Vagina (tissue), 2 donors: ENCODE results near the gene DUSP18. TPM values are rescaled to one million over a fixed set of nuclear protein-coding genes. Genes with fewer than 3 reads are reported as not detected.
A peak's percentile ranks its signal among the peaks of the same experiment; 100 is the strongest.
"Not testable (repeated sequence)": the region's sequence is repeated elsewhere in the genome, so short reads cannot be mapped to it uniquely, and the experiment has no call there.

Experiments
- DNase-seq, 2 donors: peaks; one replicate each; pipeline ENCODE4 v3.0.0-alpha.2; 2017; ENCODE audit errors: extremely low spot score in 2 of 2
- H3K27ac ChIP-seq: fragments of 200-600 bp; sonication (generic); one replicate; pipeline ENCODE4 v1.5.1; 2019
- H3K27me3 ChIP-seq: fragments of 200-600 bp; sonication (generic); one replicate; pipeline ENCODE4 v1.5.1; 2019
- H3K36me3 ChIP-seq, 2 donors: fragments of 200-600 bp; sonication (generic); one replicate each; pipeline ENCODE4 v1.5.1; 2017 to 2019
- H3K4me1 ChIP-seq: fragments of 200-600 bp; sonication (generic); one replicate; pipeline ENCODE4 v1.5.1; 2019
- H3K4me3 ChIP-seq, 2 donors: fragments of 200-600 bp; sonication (generic); 1 replicate in 1 of 2; 2 replicates in 1 of 2; pipeline ENCODE4 v1.5.1; 2016 to 2019
- H3K9me3 ChIP-seq: fragments of 200-600 bp; sonication (generic); one replicate; pipeline ENCODE4 v1.5.1; 2019
- POLR2A ChIP-seq, 2 donors: fragments of 450-650 bp; IDR thresholded peaks; one replicate each; pipeline ENCODE4 v1.6.1; 2017; ENCODE audit warnings: antibody characterized with exemption in 2 of 2, mild to moderate bottlenecking in 2 of 2, moderate library complexity in 2 of 2
- POLR2AphosphoS5 ChIP-seq, 2 donors: sonication (generic); formaldehyde crosslinking; IDR thresholded peaks; one replicate each; pipeline ENCODE4 v1.9.0; 2017; ENCODE audit warnings: antibody characterized with exemption in 2 of 2, mild to moderate bottlenecking in 2 of 2, low read depth in 1 of 2; ENCODE audit not compliant: insufficient read depth in 1 of 2
- intact Hi-C: fragments of 100-400 bp; cut with DNase I; formaldehyde crosslinking; loops from one replicate; pipeline ENCODE4 v1.15.1; 2023
- total RNA-seq: library from RNA; depleted of rRNA; stranded (reverse); fragments of >200 nt; gene quantifications from one replicate; pipeline ENCODE4 v1.2.3, GENCODE V29; 2016
- TF ChIP-seq, protein P1 (sequence below), 3 experiments: fragments of 450-650 bp in 2 of 3; fragments of 200-600 bp in 1 of 3; sonication (generic) in 1 of 3; IDR thresholded peaks; one replicate each; pipeline ENCODE4 v1.5.1; 2017 to 2019; ENCODE audit warnings: antibody characterized with exemption in 3 of 3, mild to moderate bottlenecking in 2 of 3, moderate library complexity in 2 of 3

Gene DUSP18
- total RNA-seq = 7.4 TPM

DNA sequence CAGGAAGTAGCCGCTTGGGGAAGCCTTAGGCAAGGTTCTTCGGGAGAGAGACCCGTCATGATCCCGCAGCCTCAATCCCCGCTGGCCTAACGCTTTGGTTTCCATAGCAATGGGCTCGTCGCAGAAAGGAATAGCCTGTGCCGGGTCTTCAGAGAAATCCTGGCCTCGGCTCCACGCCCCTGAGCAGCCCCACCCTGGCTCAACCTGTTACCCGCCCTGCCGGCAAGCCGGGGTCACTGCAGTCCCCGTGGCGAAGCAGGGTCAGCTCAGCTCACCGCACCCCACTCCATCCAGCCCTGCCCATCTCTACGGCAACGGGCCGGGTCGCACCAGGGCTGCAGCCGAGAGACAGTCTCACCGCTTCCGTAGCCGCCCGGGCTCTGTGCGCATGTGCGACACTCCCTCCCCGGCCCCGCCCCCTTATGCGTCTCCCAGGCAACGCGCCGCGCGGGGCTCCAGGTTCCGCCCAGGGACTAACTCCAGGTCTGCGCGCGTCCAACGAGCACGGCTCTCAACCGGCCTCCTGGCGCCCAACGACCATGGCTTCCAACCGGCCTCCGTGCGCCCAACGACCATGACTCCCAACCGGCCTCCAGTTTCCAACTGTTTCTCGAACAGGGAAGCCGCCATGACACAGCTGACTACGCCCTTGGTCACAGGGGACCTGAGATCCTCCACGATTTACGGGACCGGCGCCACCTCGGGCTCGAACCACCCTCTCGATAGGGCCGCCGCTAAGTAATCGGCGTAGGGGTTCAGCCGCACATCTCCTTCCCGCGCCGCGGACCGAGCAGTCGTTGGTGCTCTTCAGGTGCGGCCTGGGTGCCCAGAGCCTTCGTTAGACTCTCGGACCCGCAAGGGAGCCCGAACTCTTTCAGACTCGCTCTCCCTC, at the start of gene DUSP18:
Gene DUSP18, minus strand, starts transcription at position 382 of the 892 bp plus-strand sequence. CDS start 3,872 bp downstream, outside the sequence.
- Histone ChIP-seq H3K36me3 (peaks cover 0 to 9% of the 10 kb centered on the region in 2 donors), H3K27me3 (no peaks in the 10 kb centered on the region), H3K27ac (peak within 1 kb of the TSS; percentile 16), H3K4me1 (peaks cover 22% of the 10 kb centered on the region), H3K9me3 (no peaks in the 10 kb centered on the region), H3K4me3 (peak within 1 kb of the TSS; percentile 70 to 85)
- intact Hi-C loops = no loop called here
- peak in 1 of 2 donors; percentile 92 for DNase-seq
- TF ChIP-seq POLR2AphosphoS5 (IDR thresholded peaks at IDR 0.05; ENCODE audit: insufficient read depth in 1 of 2, low read depth in 1 of 2) (peak; percentile 82 to 83), POLR2A (IDR thresholded peaks at IDR 0.05) (peak in 1 of 2 donors; percentile 19)
- TF ChIP-seq, protein P1, sequence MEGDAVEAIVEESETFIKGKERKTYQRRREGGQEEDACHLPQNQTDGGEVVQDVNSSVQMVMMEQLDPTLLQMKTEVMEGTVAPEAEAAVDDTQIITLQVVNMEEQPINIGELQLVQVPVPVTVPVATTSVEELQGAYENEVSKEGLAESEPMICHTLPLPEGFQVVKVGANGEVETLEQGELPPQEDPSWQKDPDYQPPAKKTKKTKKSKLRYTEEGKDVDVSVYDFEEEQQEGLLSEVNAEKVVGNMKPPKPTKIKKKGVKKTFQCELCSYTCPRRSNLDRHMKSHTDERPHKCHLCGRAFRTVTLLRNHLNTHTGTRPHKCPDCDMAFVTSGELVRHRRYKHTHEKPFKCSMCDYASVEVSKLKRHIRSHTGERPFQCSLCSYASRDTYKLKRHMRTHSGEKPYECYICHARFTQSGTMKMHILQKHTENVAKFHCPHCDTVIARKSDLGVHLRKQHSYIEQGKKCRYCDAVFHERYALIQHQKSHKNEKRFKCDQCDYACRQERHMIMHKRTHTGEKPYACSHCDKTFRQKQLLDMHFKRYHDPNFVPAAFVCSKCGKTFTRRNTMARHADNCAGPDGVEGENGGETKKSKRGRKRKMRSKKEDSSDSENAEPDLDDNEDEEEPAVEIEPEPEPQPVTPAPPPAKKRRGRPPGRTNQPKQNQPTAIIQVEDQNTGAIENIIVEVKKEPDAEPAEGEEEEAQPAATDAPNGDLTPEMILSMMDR (IDR thresholded peaks at IDR 0.05) = no peak

DNA sequence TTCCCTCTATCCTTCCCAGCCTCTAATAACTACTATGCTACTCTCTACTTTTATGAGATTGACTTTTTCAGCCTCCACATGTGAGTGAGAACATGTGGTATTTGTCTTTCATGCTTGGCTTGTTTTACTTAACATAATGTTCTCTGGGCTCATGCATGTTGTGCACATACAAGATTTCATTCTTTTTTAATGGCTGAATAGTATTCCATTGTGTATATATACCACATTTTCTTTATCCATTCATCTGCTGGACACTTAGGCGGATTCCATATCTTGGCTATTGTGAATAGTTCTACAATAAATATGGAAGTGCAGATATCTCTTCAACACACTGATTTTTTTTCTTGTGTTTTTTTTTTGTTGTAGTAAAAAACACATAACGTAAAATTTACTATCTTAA, 46.4 kb upstream of the DUSP18 start:
- Histone ChIP-seq H3K36me3 (no peaks in the 10 kb centered on the region), H3K4me1 (no peaks in the 10 kb centered on the region), H3K4me3 (no peak overlapping the region), H3K9me3 (no peaks in the 10 kb centered on the region), H3K27me3 (no peaks in the 10 kb centered on the region), H3K27ac (no peak overlapping the region)
- no peak for TF ChIP-seq POLR2A (IDR thresholded peaks at IDR 0.05)
- TF ChIP-seq POLR2AphosphoS5 (IDR thresholded peaks at IDR 0.05; ENCODE audit: insufficient read depth in 1 of 2, low read depth in 1 of 2) = no peak
- DNase-seq = no peak
- intact Hi-C loops = no loop called here

DNA sequence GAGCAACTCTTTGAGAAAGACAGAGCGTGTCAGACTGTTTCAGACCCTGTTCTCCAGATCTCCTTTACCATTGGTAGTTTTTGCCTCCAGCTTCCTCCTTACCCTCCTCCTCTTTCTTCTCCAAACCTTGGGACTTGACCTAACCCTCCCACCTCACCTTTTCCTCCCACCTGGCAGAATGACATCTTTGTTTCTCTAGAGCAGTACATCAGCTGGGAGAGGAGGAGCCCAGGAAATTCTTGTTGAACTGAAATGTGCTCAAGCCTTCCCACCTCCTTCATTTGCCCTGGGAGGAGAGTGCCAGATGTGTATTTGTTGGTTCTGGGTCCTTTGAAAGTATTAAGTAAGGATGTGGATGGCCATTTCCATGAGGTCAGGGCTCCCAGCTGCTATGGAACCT, 44.4 kb upstream of the DUSP18 start:
- intact Hi-C loops = no loop called here
- no peak overlapping the region for H3K4me3 ChIP-seq
- H3K27ac ChIP-seq = no peak overlapping the region
- H3K36me3 ChIP-seq = no peaks in the 10 kb centered on the region
- no peaks in the 10 kb centered on the region for H3K27me3 ChIP-seq
- TF ChIP-seq POLR2AphosphoS5 (IDR thresholded peaks at IDR 0.05; ENCODE audit: insufficient read depth in 1 of 2, low read depth in 1 of 2) (no peak), POLR2A (IDR thresholded peaks at IDR 0.05) (no peak)
- TF ChIP-seq, protein P1 (IDR thresholded peaks at IDR 0.05) = no peak
- no peak for DNase-seq
- H3K4me1 ChIP-seq = no peaks in the 10 kb centered on the region
- no peaks in the 10 kb centered on the region for H3K9me3 ChIP-seq

DNA sequence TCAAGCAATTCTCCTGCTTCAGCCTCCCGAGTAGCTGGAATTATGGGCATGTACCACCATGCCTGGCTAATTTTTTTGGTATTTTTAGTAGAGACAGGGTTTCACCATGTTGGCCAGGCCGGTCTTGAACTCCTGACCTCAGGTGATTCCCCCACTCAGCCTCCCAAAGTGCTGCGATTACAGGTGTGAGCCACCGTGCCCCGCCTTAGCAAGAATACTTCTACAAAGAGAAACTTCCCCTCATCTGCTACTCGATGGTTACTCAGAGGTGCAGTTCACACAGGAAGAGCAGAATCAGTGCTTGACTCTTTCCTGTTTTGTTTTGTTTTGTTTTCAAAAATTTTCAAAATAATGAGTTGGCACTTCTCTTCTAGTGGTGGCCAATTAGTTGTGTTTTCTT, 42.3 kb upstream of the DUSP18 start:
- H3K9me3 ChIP-seq, H3K4me1 ChIP-seq, H3K4me3 ChIP-seq, H3K27ac ChIP-seq, intact Hi-C loops, H3K36me3 ChIP-seq, H3K27me3 ChIP-seq, DNase-seq: not testable (repeated sequence)

DNA sequence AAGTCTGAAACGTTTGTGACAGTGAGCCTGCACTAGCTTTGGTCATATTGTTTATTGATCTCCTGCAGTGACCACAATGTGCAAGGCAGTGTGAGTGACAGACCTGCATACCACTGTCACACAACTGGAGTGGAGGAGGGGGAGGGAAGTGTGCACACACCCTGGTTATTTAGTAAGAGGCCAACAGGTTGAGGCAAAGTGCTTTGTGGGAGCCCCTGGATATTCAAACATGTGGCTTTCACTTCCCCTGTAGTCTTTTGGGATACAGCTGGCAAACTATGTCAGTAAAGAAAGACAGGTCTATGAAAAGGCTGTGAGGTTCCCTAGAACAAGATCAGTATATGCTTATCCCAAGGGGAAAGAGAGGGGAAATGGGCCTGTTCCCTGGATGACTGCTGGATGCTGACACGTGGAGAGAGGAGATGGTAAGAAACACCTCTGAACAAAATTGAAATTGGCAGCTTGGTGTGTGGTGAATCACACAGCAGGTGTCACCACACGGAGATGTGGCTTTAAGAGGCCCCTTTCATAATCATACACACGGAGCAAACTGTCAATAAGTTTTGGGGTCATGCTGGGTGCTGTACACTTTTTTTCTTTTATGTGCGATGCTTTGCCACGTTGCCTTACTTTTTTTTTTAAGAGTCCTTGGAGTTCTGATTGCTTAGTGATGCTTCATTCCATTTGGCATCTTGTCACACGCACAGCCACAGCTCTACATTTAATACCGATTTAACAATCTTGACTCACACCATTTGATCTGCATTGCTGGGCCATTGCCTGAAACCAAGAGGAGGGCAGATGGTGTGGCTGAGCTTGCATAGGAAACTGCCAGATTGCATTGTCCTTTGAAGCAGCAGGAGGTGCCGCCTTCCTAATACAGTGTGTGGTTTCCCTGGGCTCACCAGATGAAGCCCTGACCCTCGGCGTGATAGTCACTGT, 38.3 kb upstream of the DUSP18 start:
- intact Hi-C loops = no loop called here
- TF ChIP-seq POLR2AphosphoS5 (IDR thresholded peaks at IDR 0.05; ENCODE audit: insufficient read depth in 1 of 2, low read depth in 1 of 2) = no peak
- TF ChIP-seq POLR2A (IDR thresholded peaks at IDR 0.05) = no peak
- TF ChIP-seq, protein P1 (IDR thresholded peaks at IDR 0.05) = no peak
- Histone ChIP-seq H3K27ac (no peak overlapping the region), H3K27me3 (no peaks in the 10 kb centered on the region), H3K36me3 (no peaks in the 10 kb centered on the region), H3K4me1 (no peaks in the 10 kb centered on the region), H3K9me3 (no peaks in the 10 kb centered on the region), H3K4me3 (no peak overlapping the region)
- DNase-seq = no peak
